GM12864 (cell line): ENCODE results near the gene LYZL1.
"Not testable (repeated sequence)": the region's sequence is repeated elsewhere in the genome, so short reads cannot be mapped to it uniquely, and the experiment has no call there.

Source experiments
- DNase-seq: peaks from one replicate; pipeline ENCODE4 v3.0.0-alpha.2; 2011; ENCODE audit warnings: low read depth
- H3K4me3 ChIP-seq: 2 replicates; pipeline ENCODE4 v1.5.1; 2011; ENCODE audit warnings: mild to moderate bottlenecking, low read depth, low read length, control low read depth
- TF ChIP-seq, protein P1 (sequence below): IDR thresholded peaks from 2 replicates; pipeline ENCODE4 v1.5.1; 2011; ENCODE audit warnings: low read depth, mild to moderate bottlenecking, moderate library complexity, low read length, control low read depth, inconsistent platforms; ENCODE audit errors: missing control alignments

The LYZL1 gene

DNA sequence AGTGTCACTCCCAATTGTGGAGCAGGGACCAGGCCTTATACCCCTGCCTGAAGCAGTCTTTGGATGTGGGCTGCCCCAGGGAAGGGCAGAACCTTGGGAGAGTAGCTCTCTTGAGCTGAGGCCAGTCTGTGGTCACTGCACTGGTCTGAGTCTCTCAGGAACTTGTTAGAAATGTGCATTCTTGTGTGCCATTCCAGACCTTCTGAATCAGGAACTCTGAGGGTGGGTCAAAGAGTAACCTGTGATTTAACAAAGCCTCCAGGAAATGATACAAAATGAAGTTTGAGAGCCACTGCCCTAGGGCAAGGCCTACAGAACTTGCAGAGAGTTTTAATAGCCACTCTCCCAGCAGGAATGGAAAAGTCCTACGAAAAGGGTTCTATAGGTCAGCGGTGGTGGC lies 68.1 kb downstream of the LYZL1 start:
- no peak for DNase-seq
- TF ChIP-seq, protein P1, sequence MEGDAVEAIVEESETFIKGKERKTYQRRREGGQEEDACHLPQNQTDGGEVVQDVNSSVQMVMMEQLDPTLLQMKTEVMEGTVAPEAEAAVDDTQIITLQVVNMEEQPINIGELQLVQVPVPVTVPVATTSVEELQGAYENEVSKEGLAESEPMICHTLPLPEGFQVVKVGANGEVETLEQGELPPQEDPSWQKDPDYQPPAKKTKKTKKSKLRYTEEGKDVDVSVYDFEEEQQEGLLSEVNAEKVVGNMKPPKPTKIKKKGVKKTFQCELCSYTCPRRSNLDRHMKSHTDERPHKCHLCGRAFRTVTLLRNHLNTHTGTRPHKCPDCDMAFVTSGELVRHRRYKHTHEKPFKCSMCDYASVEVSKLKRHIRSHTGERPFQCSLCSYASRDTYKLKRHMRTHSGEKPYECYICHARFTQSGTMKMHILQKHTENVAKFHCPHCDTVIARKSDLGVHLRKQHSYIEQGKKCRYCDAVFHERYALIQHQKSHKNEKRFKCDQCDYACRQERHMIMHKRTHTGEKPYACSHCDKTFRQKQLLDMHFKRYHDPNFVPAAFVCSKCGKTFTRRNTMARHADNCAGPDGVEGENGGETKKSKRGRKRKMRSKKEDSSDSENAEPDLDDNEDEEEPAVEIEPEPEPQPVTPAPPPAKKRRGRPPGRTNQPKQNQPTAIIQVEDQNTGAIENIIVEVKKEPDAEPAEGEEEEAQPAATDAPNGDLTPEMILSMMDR = no peak
- H3K4me3 ChIP-seq = no peak overlapping the region

DNA sequence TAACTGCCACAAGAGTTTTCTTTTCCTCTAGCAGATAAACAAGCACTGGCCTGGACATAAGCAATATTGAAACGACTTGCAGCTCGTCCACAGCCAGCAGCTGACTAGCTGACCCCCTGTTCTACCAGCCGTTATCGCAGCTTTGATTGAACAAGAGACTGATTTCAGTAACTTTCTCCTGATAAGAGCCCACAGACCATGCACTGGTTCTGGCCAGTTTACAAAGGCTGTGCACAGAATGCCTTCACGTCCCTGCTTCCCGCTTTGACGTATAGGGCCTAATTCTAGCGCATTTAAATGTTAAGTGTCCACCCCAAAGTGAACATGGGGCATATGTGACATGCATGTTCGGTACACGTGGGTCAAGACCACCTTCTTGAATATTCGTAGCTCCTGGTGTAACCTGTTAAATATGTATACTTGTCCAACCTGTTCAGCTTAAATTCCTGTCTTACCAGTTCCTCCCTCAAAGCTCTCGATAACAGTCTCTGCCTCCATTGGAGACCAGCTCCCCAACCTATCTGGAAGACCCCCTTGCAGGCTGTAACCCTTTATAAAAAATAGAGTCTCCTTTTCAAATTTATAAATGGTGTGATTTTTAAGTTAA lies 69.2 kb downstream of the LYZL1 start:
- TF ChIP-seq, protein P1 = no peak
- DNase-seq = no peak
- H3K4me3 ChIP-seq = no peak overlapping the region

DNA sequence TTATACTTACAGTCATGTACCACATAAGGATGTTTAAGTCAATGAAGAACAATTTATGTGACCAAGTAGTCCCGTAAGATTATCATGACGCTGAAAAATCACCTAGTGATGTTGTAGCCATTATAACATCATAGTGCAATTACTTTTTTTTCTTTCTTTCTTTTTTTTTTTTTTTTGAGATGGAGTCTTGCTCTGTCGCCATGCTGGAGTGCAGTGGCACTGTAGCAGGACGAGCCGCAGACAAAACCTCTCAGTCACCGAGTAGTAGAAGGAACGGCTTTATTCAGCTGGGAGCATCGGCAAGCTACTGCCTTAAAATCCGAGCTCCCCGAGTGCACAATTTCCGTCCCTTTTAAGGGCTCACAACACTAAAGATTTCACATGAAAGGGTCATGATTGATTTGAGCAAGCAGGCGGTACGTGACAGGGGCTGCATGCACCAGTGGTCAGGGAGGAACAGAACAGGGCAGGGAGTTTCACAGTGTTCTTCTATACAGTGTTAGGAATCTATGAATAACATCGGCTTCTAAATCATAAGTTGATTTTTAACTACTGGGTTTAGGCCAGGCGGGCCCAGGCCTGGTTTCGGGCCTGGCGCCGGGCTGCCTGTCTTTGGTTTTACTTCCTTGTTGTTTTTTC lies 71.5 kb downstream of the LYZL1 start:
- not testable (repeated sequence) for H3K4me3 ChIP-seq, DNase-seq
